ENCODE measurements around the gene PGLYRP3.

The PGLYRP3 gene

GRCh38 chr1:153306303-153307220, 6.2 kb downstream of the PGLYRP3 start:
- H3K36me3 Mint-ChIP-seq: no peaks in the 10 kb centered on the region
- H3K27ac Mint-ChIP-seq: no peak overlapping the region
- H3K4me1 Mint-ChIP-seq: no peaks in the 10 kb centered on the region
- H3K9me3 Mint-ChIP-seq: no peaks in the 10 kb centered on the region
- no peak overlapping the region for H3K4me3 Mint-ChIP-seq
- H3K27me3 Mint-ChIP-seq: peaks cover 3% of the 10 kb centered on the region

DNA sequence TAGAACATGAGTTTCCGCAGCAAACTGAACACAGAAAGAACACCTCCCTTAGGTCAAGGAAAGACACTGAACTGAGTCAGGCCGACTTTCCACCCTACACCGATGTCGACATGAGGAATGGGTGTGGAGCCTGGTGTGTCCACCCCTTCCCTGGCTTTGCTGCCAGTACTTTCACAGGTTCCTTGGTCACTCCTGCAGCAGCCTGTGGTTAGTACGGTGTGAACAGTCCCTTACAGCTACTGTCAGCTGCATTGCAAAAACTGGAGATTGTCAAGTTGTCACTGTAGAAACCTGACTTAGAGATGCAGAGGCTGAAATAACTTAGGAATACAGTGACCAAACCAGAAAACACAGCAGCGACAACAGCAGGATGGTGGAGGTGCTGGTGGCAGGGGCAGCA, 7.1 kb downstream of the PGLYRP3 start:
- Mint-ChIP-seq H3K9me3 (no peaks in the 10 kb centered on the region), H3K27ac (no peak overlapping the region), H3K36me3 (no peaks in the 10 kb centered on the region), H3K4me1 (no peaks in the 10 kb centered on the region), H3K4me3 (no peak overlapping the region), H3K27me3 (peaks cover 3% of the 10 kb centered on the region)

DNA sequence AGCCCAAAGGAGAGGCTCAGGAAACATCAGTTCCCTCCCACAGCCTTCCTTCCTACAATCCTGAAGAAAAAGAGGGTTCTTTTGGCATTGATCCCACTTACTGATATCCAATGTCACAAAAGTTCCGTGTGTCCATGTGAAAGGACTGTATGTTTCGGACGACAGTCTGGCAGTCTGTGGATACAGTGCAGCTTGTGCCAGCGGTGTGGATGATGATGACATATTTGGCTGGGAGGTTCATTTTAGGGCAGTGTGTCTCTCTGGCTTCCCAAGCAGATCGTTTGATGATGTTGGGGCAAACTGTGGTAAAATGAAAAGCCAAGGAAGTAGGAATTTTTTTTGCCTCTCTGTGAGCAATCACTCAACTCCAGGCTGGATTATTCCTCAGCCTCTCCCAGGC, 10.4 kb downstream of the PGLYRP3 start:
- Mint-ChIP-seq H3K9me3 (no peaks in the 10 kb centered on the region), H3K4me3 (no peak overlapping the region), H3K27ac (no peak overlapping the region), H3K27me3 (peaks cover 2% of the 10 kb centered on the region), H3K4me1 (no peaks in the 10 kb centered on the region), H3K36me3 (no peaks in the 10 kb centered on the region)

DNA sequence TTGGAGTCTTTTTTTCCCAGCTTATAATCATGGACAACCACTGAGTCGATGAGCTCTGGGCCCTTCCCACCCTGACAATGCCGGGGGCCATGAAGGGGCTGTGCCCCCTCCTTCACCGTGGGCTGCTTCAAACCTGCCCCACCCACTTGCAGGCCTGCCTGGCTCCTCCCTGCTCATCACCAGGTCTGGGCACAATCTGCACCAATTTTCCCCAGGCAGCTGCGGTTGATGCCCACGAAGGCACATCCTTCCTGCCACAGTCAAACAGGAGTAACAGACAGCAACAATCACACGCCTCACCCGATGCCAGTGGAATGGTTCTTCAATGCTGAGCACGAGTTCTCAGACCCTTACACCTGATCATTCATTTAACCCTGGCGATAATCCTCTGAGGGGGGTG, 18.9 kb downstream of the PGLYRP3 start:
- H3K27ac Mint-ChIP-seq: no peak overlapping the region
- no peaks in the 10 kb centered on the region for H3K9me3 Mint-ChIP-seq
- peaks cover 8% of the 10 kb centered on the region for H3K27me3 Mint-ChIP-seq
- H3K36me3 Mint-ChIP-seq: no peaks in the 10 kb centered on the region
- H3K4me1 Mint-ChIP-seq: peaks cover 15% of the 10 kb centered on the region
- H3K4me3 Mint-ChIP-seq: no peak overlapping the region

DNA sequence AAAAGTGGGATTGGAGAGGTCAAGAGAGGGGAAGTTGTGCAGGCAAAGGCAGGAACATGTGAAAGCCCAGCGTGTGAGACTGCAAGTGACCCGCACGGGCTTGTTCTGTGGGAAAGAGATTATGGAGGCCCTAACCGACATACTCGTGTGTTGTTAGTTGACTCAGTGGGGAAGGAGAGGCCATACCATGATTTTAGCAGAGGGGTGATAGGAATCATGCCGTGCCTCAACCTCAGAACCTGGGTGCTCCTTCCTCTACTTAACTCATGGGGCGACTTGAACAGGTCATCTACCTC, 19.3 kb downstream of the PGLYRP3 start:
- no peaks in the 10 kb centered on the region for H3K9me3 Mint-ChIP-seq
- no peak overlapping the region for H3K4me3 Mint-ChIP-seq
- H3K36me3 Mint-ChIP-seq: no peaks in the 10 kb centered on the region
- peaks cover 15% of the 10 kb centered on the region for H3K4me1 Mint-ChIP-seq
- H3K27ac Mint-ChIP-seq: no peak overlapping the region
- peaks cover 8% of the 10 kb centered on the region for H3K27me3 Mint-ChIP-seq

GRCh38 chr1:153292740-153293479, 19.8 kb downstream of the PGLYRP3 start:
- Mint-ChIP-seq H3K4me1 (peaks cover 15% of the 10 kb centered on the region), H3K36me3 (no peaks in the 10 kb centered on the region)

GRCh38 chr1:153292185-153292584, 20.6 kb downstream of the PGLYRP3 start:
- H3K9me3 Mint-ChIP-seq: no peaks in the 10 kb centered on the region
- peaks cover 15% of the 10 kb centered on the region for H3K4me1 Mint-ChIP-seq
- H3K27me3 Mint-ChIP-seq: peaks cover 8% of the 10 kb centered on the region
- H3K27ac Mint-ChIP-seq: no peak overlapping the region
- H3K36me3 Mint-ChIP-seq: no peaks in the 10 kb centered on the region
- no peak overlapping the region for H3K4me3 Mint-ChIP-seq

More at GRCh38 chr1:153292740-153293479, 19.8 kb downstream of the PGLYRP3 start:
- Mint-ChIP-seq H3K27me3 (peaks cover 8% of the 10 kb centered on the region), H3K9me3 (no peaks in the 10 kb centered on the region), H3K27ac (no peak overlapping the region), H3K4me3 (no peak overlapping the region)

DNA sequence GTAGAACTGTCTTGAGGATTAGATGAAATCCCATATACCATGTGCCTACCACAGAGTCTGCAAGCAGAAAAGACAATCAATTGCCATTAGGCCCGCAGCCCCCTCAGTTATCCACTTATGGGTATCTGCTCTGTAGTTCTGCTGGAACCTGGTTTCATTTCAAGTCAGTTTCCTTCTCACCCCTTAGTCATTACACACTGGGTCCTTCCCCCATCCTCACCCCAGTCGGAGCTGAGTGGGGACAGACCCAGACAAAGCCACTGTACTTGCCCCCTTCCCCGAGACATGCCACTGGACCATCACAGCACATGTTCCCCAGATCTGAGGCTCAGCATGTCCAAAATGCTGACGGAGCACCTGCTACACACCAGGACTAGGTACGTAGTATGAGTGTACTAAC, 21.2 kb downstream of the PGLYRP3 start:
- no peaks in the 10 kb centered on the region for H3K9me3 Mint-ChIP-seq
- peaks cover 8% of the 10 kb centered on the region for H3K27me3 Mint-ChIP-seq
- no peak overlapping the region for H3K27ac Mint-ChIP-seq
- peaks cover 15% of the 10 kb centered on the region for H3K4me1 Mint-ChIP-seq
- H3K36me3 Mint-ChIP-seq: no peaks in the 10 kb centered on the region
- no peak overlapping the region for H3K4me3 Mint-ChIP-seq

GRCh38 chr1:153288634-153289275, 24.0 kb downstream of the PGLYRP3 start:
- Mint-ChIP-seq H3K27me3 (peaks cover 10% of the 10 kb centered on the region), H3K36me3 (no peaks in the 10 kb centered on the region), H3K4me3 (no peak overlapping the region), H3K4me1 (peaks cover 11% of the 10 kb centered on the region), H3K9me3 (no peaks in the 10 kb centered on the region), H3K27ac (no peak overlapping the region)

- Mint-ChIP-seq H3K4me1 (no peaks in the 10 kb centered on the region), H3K27me3 (peaks cover 28% of the 10 kb centered on the region), H3K4me3 (no peak overlapping the region), H3K27ac (no peak overlapping the region), H3K36me3 (no peaks in the 10 kb centered on the region), H3K9me3 (no peaks in the 10 kb centered on the region)
Observed at GRCh38 chr1:153277852-153278251, 34.9 kb downstream of the PGLYRP3 start.

- H3K4me1 Mint-ChIP-seq: no peaks in the 10 kb centered on the region
- peaks cover 39% of the 10 kb centered on the region for H3K27me3 Mint-ChIP-seq
- H3K27ac Mint-ChIP-seq: no peak overlapping the region
- H3K9me3 Mint-ChIP-seq: no peaks in the 10 kb centered on the region
- H3K36me3 Mint-ChIP-seq: no peaks in the 10 kb centered on the region
- no peak overlapping the region for H3K4me3 Mint-ChIP-seq
Observed at GRCh38 chr1:153272186-153272585, 40.6 kb downstream of the PGLYRP3 start.

DNA sequence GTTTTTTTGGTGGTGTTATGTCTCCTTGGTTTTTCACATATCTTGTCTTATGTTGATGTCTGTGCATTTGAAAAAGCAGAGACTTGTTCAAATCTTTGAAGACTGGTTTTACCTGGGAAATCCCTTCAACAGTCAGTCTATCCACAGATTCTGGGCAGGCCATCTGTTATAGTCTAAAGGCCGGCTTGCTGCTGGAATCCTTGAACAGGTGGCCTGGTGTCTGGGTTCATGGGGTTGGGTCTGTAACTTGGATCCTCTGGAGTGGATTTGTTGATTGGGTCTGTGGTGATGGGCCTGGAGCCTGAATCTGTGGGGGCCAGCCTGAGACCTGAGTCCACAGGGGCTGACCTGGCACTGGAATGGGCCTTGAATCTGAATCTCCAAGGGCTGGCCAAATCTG, 41.0 kb downstream of the PGLYRP3 start:
- peaks cover 42% of the 10 kb centered on the region for H3K27me3 Mint-ChIP-seq
- no peaks in the 10 kb centered on the region for H3K36me3 Mint-ChIP-seq
- H3K4me1 Mint-ChIP-seq: no peaks in the 10 kb centered on the region
- H3K9me3 Mint-ChIP-seq: no peaks in the 10 kb centered on the region
- H3K27ac Mint-ChIP-seq: no peak overlapping the region
- H3K4me3 Mint-ChIP-seq: no peak overlapping the region

- peaks cover 64% of the 10 kb centered on the region for H3K27me3 Mint-ChIP-seq
- H3K27ac Mint-ChIP-seq: no peak overlapping the region
- no peaks in the 10 kb centered on the region for H3K36me3 Mint-ChIP-seq
Observed at GRCh38 chr1:153265457-153265856, 47.3 kb downstream of the PGLYRP3 start.

DNA sequence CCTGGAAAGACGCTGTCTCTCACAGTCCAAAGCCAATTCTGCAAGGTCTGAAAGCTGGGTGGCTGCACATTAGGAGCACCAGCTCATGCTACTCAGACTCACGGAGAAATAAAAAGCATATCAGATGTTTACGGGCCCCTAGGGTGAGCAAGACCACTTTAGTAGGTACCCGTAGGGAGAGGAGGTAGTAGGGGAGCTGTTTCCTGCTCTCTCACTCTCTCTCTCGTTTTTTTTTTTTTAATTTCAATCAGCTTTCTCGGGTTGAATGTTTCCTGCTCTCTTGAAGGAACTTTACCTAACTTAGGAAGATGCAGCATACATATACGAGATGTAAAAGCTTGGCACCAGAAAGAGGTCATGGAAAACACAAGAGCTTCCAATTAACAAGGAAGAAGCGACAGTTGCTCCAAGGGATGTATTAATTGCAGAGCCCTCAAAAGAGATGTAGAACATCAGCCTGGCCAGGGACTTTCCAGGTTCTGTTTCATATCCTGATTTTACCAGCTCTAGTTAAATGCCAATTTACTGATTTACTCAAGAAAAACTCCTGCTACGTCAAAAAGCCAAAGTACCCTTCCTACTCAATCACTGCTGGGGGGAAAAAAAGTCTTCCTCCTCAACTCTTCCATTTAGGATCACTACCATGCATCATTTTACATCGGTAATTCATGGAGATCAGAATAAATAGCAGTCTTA, 50.1 kb downstream of the PGLYRP3 start:
- Mint-ChIP-seq H3K27me3 (peaks cover 55% of the 10 kb centered on the region), H3K4me3 (peak overlapping the region; percentile 82), H3K27ac (no peak overlapping the region), H3K4me1 (peaks cover 27% of the 10 kb centered on the region), H3K9me3 (no peaks in the 10 kb centered on the region), H3K36me3 (no peaks in the 10 kb centered on the region)

More at GRCh38 chr1:153265457-153265856, 47.3 kb downstream of the PGLYRP3 start:
- Mint-ChIP-seq H3K4me1 (peaks cover 24% of the 10 kb centered on the region), H3K9me3 (no peaks in the 10 kb centered on the region), H3K4me3 (no peak overlapping the region)

DNA sequence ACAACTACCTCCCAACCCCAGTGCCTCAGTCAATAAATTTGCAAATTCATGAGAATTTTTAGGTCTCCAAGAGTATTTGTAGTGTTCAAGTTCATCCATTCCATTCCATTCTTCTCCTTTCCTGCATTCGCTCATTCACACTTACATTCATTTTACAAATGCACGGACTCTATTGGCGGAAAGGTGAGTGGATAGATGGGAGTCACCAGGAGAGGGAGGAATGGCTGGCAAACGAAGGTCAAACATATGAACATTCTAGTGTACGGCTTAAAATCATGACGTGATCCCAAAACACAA, 50.7 kb downstream of the PGLYRP3 start:
- peak overlapping the region; percentile 1 for H3K27ac Mint-ChIP-seq
- H3K36me3 Mint-ChIP-seq: no peaks in the 10 kb centered on the region
- peaks cover 27% of the 10 kb centered on the region for H3K4me1 Mint-ChIP-seq
- H3K9me3 Mint-ChIP-seq: no peaks in the 10 kb centered on the region
- peaks cover 52% of the 10 kb centered on the region for H3K27me3 Mint-ChIP-seq
- peak overlapping the region; percentile 82 for H3K4me3 Mint-ChIP-seq
